Embryonic facial prominence (tissue), 1 donor: ENCODE data around the gene DDRGK1.
"Not testable (repeated sequence)": the region's sequence is repeated elsewhere in the genome, so short reads cannot be mapped to it uniquely, and the experiment has no call there.

Experiments used
- DNase-seq: peaks from one replicate; pipeline ENCODE4 v3.0.0-alpha.2; 2016; ENCODE audit errors: extremely low spot score

Gene DDRGK1

DNA sequence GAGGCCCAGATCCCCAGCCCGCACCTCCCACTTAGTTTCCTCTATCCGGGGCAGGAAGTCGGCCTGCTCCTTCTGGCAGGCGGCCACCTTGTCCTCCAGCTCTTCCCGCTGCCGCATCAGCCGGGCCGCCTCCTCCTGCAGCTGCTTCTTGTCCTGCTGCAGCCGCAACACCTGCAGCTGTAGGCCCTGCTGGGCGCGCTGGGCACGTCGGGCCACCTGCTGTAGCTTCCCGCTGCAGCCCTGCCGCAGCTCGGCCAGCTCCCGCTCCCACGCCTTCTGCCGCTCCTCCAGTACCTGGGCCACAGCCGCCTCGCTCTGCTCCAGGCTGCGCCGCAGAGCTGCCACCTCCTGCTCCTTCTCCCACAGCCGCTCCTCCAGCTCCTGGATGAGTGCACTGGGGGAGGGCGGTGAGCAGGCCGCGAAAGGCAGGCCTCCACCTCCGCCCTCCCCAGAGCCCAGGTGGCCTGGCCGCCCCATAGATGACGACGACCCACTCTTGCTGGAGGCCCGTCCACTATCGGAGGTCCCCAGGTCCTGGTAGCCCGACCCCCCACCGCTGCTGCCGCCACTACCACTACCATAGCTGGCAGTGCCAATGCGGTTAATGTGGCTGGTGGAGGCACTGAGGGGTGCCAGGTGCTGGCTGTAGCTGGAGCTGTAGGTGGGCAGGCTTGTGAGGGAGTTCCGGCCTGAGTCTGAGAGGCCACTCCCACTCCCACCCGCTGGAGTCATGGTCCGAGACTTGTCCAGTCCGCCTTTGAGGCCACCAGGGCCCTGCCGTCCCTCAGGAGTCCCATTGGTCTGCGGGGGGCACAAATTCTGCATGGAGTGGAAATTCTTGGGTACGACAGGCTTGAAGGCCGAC is 38.8 kb downstream of the DDRGK1 start:
- DNase-seq: no peak

DNA sequence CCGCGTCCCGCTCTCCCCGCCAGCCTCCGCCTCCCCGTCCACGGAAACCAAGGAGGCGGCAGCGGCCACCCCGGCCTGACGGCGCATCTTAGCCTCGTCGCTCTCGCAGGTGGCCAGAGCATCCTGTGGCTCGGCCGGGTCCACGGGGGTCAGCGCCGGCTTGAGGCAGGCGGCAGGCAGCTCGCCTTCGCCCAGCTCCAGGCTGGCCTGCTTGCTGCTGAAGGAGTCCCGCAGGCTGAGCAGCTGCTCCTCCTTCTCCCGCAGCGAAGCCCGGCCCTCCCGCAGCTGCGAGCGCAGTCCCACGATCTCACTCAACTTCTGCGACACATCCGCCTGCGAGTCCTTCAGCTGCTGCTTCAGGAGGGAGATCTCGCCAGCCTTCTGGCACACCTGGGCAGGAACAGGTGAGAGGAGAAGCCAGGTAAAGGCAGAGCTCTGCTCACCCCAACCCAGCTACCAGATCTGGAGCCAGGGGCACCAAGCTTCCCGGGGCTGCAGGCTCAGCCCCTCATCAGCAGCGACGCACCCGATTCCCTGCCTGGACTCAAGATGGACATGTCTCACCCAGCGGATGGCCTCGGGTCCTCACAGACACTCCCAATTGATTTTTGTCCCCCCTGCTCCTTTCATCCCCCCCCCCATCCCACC is 39.6 kb downstream of the DDRGK1 start:
- DNase-seq: no peak

DNA sequence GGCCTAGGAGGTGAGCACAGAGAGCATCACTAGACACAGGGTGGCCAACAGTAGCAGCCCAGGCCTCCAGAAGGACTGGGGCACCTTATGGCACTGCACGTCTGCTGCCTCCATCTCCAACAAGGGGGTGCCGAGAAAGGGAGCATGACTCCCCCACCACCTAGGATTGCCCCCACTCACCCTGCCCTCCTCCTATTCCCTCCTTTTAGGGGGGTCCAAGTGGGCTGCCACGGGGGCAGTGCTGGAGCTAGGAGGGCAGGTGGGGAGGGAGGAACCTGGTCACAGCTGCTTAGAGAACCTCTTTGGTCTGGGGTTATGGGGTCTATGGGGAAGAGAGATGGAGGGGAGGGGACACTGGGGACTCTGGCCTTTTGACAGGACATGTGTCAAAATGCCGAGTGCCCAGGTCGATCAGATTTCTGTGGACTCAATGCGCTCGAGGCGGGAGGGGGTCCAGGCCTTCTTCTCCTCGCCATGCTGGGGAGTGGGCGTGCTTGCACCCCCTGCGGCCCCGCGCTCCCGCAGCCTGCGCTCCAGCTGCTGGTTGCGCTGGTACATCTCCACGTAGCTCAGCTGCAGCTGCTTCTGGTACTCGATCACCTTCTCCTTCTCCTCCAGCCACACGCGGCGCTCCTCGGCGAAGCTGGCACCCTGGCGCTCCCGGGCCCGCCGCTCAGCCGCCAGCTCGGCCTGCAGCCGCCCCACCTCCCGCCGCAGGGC is 40.3 kb downstream of the DDRGK1 start:
- no peak for DNase-seq

DNA sequence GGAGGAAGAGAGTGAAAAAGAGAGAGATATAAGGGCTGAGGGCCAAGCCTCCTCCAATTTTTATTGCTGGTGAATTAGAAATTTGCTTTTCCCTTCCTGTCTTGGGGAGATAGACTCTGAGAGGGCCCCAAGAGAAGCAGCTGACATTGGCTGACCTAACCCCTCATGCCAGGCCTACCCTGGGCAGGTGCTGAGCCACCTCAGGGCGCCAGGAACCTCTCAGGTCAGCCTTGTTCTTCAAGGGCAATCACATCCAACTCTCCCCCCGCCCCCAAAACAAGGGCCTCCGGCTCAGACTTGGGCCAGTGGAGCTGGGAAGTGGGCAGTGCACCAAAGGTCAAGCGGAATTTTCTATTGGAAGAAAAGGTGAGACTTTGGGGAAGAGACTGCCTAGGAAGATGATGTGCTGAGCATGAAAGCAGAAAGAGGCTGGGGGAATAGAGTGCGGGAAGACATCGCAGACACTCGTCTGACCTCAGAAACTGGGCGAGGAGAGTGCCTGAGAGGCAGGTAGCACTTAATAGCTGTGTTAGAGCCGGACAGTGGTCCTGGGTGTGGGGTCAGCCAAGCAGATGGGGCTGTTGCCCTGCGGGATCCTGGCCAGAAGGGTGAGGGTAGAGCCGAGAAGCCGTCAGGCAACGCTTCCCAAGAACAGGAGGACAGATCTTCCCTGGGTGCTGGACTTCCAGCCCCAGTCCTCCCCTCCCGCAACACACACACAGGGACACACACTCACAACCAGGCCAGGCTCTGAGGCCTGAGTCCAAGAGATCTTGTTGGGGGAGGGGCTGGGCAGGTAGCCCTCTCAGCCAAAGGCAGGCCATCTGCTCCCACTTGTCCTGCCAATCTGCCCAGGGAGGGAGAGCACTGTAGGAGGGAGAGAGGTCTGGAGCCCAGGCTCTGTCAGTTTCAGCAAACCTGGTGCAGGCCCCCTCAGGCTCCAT is 41.1 kb downstream of the DDRGK1 start:
- no peak for DNase-seq

DNA sequence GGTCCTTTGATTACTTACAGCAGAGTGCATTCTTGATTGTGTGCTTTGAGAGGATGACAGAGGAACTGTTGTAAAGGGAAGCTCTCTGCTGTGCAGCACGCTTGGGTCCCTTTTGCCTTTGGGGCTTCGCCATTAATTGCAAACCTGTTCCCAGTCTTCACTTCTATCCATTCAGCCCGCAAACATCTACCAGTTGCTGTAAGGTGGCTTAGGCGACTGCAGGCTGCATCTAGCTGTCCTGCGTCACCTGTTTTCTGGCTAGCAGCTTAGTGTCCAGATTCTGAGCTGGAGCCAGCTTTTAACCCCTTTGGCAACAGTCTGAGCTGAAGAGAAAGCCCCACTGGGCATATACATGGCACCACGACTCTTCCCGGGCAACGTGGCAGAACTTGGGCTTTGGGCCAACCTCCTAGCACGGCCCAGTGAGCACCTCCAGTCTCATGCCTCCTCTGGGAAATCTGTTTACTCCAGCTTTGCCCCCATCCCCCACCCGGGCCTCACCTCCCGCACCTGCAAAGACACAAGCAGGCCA is 42.3 kb downstream of the DDRGK1 start:
- DNase-seq: no peak

DNA sequence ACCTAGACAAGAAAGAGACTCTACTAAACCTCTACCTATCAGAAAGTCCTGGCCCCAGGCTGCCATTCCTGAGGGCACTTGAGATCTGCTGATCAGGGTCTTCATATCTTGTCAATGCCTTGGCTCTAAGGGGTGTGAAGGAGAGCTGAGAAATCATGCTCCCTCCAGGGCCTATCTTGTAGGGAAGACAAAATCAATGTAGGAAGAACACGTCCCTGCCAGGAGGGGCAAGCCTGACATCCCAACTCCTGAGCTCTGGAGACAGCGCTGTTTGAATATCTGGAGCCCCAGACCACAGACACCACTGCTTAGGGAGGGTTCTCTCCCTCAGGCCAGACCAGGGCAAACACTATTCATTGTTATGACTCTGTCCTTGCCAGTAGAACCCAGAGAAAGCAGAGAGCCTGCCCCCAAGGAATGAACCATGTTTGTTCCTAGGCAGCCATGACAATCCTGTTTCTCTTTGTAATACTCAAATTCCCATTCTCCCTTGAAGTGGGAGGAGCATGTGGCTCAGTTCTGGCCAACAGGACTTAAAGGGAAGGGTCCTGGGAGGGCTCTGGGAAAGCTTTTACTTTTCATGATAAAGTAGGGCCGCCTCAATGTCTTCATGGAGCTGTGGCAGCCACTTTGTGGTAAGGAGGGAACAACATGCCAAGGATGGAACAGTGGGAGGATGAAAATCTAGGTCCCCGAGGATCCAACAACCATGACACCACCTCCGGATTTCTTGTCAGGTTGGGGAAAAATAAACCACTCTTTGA is 43.0 kb downstream of the DDRGK1 start:
- no peak for DNase-seq

DNA sequence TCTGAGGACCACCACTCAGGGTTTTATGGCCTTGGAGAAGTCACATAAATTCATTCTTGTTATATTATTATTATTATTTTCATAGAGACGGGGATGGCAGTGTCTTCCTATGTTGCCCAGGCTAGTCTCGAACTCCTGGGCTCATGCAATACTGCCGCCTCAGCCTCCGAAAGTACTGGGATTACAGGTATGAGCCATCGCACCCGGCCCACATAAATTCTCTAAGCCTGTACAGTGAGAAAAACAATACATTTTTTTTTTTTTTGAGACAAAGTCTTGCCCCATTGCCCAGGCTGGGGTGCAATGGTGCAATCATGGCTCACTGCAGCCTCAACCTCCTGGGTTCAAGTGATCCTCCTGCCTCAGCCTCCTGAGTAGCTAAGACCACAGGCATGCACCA is 44.1 kb downstream of the DDRGK1 start:
- DNase-seq: no peak

DNA sequence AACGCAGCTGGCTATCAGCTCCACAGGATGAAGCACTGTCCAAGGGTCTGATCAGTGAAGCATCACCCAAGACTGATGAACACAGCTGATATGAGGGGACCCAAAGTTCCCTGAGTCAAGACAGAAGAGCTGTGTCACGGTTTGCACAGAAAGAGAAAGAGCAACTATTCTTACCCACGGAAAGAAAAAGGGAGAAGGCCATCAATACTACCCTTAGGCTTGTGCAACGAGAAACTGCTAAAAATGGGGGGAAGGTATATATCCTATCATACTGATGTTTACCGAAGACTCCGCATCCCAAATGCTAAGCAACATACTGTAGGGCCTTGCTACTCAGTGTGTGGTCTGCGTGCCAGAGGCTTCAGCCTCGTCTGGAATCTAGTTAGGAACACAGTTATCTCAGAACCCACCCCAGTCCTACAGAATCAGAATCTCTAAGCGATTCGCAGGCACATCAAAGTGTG is 45.5 kb downstream of the DDRGK1 start:
- DNase-seq: no peak

DNA sequence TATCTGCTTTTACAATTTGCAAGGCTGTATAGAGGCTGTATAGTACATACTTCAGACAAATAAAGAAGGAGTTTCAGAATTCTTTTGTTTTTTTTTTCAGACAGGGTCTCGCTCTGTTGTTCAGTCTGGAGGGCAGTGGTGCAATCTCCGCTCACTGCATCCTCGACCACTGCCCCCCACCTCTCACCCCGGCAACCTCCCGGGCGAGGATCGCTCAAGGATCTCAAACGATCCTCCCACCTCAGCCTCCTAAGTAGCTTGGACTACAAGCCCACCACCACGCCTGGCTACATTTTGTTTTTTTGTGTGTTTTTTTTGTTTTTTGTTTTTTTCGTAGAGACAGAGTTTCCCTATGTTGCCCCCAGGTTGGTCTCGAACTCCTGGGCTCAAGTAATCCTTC is 46.7 kb downstream of the DDRGK1 start:
- no peak for DNase-seq

DNA sequence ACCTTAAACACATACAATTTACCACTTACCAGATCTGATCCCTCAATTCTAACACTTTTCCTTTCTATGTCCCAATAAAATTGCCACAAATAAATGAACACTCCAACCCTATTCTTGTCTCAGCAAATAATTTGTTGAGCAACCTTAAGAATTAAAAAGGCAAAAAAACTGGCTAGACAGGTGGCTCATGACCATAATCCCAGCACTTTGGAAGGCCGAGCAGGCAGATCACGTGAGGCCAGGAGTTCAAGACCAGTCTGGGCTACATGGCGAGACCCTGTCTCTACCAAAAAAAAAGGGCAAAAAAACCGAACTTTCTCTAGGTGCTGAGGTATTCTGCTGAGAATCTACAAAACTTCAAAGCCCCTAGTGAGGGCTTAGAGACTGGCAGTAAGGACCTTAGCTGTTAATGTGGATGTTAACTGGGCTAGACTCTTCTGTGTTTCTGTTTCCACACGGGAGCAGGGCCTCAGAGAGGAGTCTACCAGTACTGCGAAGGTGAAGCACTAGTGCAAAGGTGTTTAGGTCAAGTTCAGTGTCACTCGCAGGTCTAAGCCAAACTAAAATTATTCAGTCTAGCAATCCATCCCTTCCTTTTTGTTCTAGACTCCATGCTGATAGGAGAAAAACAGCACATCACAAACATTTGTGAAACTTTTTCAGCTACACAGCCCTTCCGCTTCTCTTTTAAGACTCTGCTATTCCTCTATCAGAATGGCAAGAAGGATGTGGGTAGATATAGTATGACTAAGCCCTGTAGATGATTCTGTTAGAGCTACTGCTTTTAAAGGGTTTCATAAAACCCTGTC is 47.5 kb downstream of the DDRGK1 start:
- no peak for DNase-seq

DNA sequence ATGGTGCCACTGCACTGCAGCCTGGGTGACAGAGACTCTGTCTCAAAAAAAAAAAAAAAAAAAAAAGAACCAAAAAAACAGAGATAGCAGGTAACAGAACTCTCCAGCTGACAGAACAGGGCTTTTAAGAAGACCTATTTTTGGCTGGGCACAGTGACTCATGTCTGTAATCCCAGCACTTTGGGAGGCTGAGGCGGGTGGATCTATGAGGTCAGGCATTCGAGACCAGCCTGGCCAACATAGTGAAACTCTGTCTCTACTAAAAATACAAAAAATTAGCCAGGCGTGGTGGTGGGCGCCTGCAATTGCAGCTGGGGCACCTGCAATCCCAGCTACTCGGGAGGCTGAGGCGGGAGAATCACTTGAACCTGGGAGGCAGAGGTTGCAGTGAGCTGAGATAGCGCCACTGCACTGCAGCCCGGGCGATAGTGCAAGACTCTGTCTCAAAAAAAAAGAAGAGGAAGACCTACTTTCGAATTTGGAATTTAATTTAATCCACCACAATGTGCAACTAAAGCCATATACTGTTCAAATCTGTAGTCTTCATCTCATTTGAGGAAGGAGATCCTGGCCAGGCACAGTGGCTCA is 52.3 kb downstream of the DDRGK1 start:
- not testable (repeated sequence) for DNase-seq

DNA sequence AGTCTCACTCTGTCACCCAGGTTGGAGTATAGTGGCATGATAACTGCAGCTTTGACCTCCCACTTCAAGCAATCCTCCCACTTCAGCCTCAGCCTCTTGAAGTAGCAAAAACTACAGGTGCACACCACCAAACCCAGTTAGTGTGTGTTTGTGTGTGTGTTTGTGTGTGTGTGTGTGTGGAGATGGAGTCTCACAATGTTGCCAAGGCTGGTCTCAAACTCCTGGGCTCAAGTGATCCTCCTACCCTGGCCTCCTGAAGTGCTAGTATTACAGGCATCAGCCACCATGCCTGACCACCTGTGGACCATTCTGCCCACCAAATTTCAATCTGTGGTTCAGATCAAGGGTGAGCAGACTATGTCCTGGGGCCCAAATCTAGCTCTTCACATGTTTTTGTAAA is 53.6 kb downstream of the DDRGK1 start:
- no peak for DNase-seq

DNA sequence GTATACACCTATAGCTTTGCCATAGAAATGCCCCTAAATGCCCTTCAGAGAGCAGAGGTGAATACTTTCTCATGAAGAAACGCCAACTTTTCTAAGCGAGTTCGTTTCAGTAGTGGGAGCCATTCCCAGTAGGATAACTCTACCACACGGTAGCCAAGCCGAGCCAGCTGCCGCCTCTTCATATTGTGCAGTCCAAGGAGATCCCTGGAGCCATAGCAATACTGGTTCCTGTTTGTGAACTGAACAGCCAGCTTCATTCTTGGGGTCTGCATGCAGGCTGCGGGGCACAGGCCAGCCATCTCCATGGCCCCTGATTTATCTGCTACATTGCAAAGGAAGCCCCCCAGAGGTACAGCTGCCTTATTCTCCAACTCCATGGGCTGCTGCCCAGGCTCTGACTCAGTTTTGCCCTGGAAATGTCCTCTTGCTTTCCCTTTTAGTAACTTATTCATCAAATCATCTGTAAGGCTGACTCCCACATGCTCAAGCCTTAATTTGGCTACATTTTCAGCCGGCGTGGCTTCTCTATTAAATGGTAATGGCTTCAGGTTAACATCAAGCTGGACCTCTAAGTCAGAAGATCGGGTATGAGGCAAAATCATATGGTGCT is 57.6 kb downstream of the DDRGK1 start:
- no peak for DNase-seq

DNA sequence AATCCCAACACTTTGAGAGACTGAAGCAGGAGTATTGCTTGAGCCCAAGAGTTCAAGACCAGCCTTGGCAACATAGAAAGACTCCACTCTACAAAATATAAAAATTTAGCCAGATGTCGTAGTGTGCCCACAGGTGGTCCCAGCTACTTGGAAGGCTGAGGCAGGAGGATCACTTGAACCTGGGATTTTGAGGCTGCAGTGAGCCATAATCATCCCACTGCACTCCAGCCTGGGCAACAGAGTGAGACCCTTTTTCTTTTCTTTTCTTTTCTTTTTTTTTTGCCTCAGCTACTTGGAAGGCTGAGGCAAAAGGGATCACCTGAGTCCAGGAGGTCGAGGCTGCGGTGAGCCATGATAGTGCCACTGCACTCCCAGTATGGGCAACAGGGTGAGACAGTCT is 62.7 kb downstream of the DDRGK1 start:
- no peak for DNase-seq
